Esophagus muscularis mucosa (tissue), 4 donors: ENCODE data around the gene SLC31A2.

ENCODE experiments used
- CTCF ChIP-seq, 3 experiments: fragments of 200-600 bp in 2 of 3; fragments of 450-650 bp in 1 of 3; sonication (generic) in 2 of 3; IDR thresholded peaks; one replicate each; pipeline ENCODE4 v1.5.1; 2017 to 2019; ENCODE audit warnings: antibody characterized with exemption in 3 of 3, mild to moderate bottlenecking in 2 of 3, moderate library complexity in 1 of 3
- EP300 ChIP-seq: sonication (generic); formaldehyde crosslinking; IDR thresholded peaks from one replicate; pipeline ENCODE4 v1.6.1; 2017; ENCODE audit warnings: antibody characterized with exemption
- POLR2A ChIP-seq: fragments of 450-650 bp; IDR thresholded peaks from one replicate; pipeline ENCODE4 v1.6.1; 2017; ENCODE audit warnings: antibody characterized with exemption, moderate library complexity, mild to moderate bottlenecking, low read depth
- POLR2AphosphoS5 ChIP-seq, 2 donors: sonication (generic); formaldehyde crosslinking; IDR thresholded peaks; one replicate each; pipeline ENCODE4 v1.6.1; 2017; ENCODE audit warnings: antibody characterized with exemption in 2 of 2

GRCh38 chr9:113166039-113166438, 15.2 kb downstream of the SLC31A2 start:
- TF ChIP-seq CTCF (IDR thresholded peaks at IDR 0.05) (no peak), POLR2AphosphoS5 (IDR thresholded peaks at IDR 0.05) (no peak), EP300 (no peak), POLR2A (no peak)
